Loucy (cell line): ENCODE measurements around the gene SYNRG.

Source experiments
- H2AFZ ChIP-seq: fragments of 200-600 bp; sonication (generic); 2 replicates; pipeline ENCODE4 v1.6.0; 2016; ENCODE audit warnings: antibody characterized with exemption, mild to moderate bottlenecking, low read length, moderate library complexity
- H3F3A ChIP-seq: fragments of 200-600 bp; 2 replicates; pipeline ENCODE4 v1.6.0; 2016; ENCODE audit warnings: antibody characterized with exemption, low read depth, mild to moderate bottlenecking
- H3K27me3 ChIP-seq: fragments of 200-600 bp; sonication (generic); 2 replicates; pipeline ENCODE4 v1.6.1; 2014; ENCODE audit warnings: low read length, mild to moderate bottlenecking; ENCODE audit not compliant: insufficient read depth, poor library complexity, severe bottlenecking
- H3K36me3 ChIP-seq: fragments of 200-600 bp; sonication (generic); 2 replicates; pipeline ENCODE4 v1.6.1; 2016; ENCODE audit warnings: low read length; ENCODE audit not compliant: insufficient read depth
- H3K4me1 ChIP-seq: fragments of 200-600 bp; sonication (generic); 2 replicates; pipeline ENCODE4 v1.5.1; 2014; ENCODE audit warnings: low read length, mild to moderate bottlenecking; ENCODE audit not compliant: insufficient read depth, poor library complexity, severe bottlenecking
- H3K4me2 ChIP-seq: fragments of 200-600 bp; sonication (generic); 2 replicates; pipeline ENCODE4 v1.6.0; 2014; ENCODE audit warnings: antibody characterized with exemption, low read length, low read depth, mild to moderate bottlenecking; ENCODE audit not compliant: poor library complexity, severe bottlenecking
- H3K4me3 ChIP-seq: fragments of 200-600 bp; sonication (generic); 2 replicates; pipeline ENCODE4 v1.5.1; 2014; ENCODE audit warnings: low read length, mild to moderate bottlenecking, mixed read lengths; ENCODE audit not compliant: poor library complexity, severe bottlenecking
- H3K79me2 ChIP-seq: fragments of 200-600 bp; sonication (generic); 2 replicates; pipeline ENCODE4 v1.6.1; 2014; ENCODE audit warnings: low read length; ENCODE audit not compliant: insufficient read depth
- H3K9ac ChIP-seq: fragments of 200-600 bp; sonication (generic); 2 replicates; pipeline ENCODE4 v1.6.0; 2014; ENCODE audit warnings: mild to moderate bottlenecking, low read depth, low read length, moderate library complexity; ENCODE audit not compliant: poor library complexity, severe bottlenecking
- H3K9me2 ChIP-seq: fragments of 200-600 bp; sonication (generic); replicated peaks from 2 replicates; pipeline ENCODE4 v1.6.1; 2016; ENCODE audit warnings: low read depth, low read length, mixed read lengths
- H3K9me3 ChIP-seq: fragments of 200-600 bp; sonication (generic); 2 replicates; pipeline ENCODE4 v1.6.1; 2014; ENCODE audit warnings: mild to moderate bottlenecking, antibody characterized with exemption, low read length, low read depth; ENCODE audit not compliant: insufficient read depth
- H4K20me1 ChIP-seq: fragments of 200-600 bp; sonication (generic); 2 replicates; pipeline ENCODE4 v1.6.0; 2014; ENCODE audit warnings: antibody characterized with exemption, low read length, mild to moderate bottlenecking; ENCODE audit not compliant: insufficient read depth, poor library complexity, severe bottlenecking
- CTCF ChIP-seq: fragments of 200-600 bp; sonication (generic); conservative IDR thresholded peaks from 2 replicates; pipeline ENCODE4 v1.5.1; 2014; ENCODE audit warnings: mild to moderate bottlenecking, antibody characterized with exemption, low read length
- EZH2phosphoT487 ChIP-seq: fragments of 200-600 bp; IDR thresholded peaks from 2 replicates; pipeline ENCODE4 v1.6.1; 2018; ENCODE audit warnings: antibody characterized with exemption, mild to moderate bottlenecking, moderate library complexity, borderline replicate concordance

Gene SYNRG

GRCh38 chr17:37557482-37557881 is 51.7 kb downstream of the SYNRG start:
- H3K9me3 ChIP-seq, result no peaks in the 10 kb centered on the region
- H3F3A ChIP-seq, result no peaks in the 10 kb centered on the region
- H3K79me2 ChIP-seq, result no peaks in the 10 kb centered on the region
- TF ChIP-seq CTCF (no peak), EZH2phosphoT487 (no peak)
- no peaks in the 10 kb centered on the region for H3K4me1 ChIP-seq
- H3K36me3 ChIP-seq, result peaks cover 79% of the 10 kb centered on the region
- H3K4me3 ChIP-seq, result no peak overlapping the region
- no peaks in the 10 kb centered on the region for H3K27me3 ChIP-seq
- no peaks in the 10 kb centered on the region for H3K9me2 ChIP-seq
- H2AFZ ChIP-seq, result no peak overlapping the region
- H3K4me2 ChIP-seq, result no peak overlapping the region
- H4K20me1 ChIP-seq, result no peaks in the 10 kb centered on the region
- no peak overlapping the region for H3K9ac ChIP-seq

GRCh38 chr17:37555386-37555785 is 53.8 kb downstream of the SYNRG start:
- Histone ChIP-seq H2AFZ (no peak overlapping the region), H3K4me3 (no peak overlapping the region), H3K4me1 (no peaks in the 10 kb centered on the region), H3K4me2 (no peak overlapping the region), H3K9me3 (no peaks in the 10 kb centered on the region), H3K27me3 (no peaks in the 10 kb centered on the region), H3K9ac (no peak overlapping the region), H3F3A (no peaks in the 10 kb centered on the region), H3K79me2 (peaks cover 15% of the 10 kb centered on the region), H4K20me1 (peaks cover 2% of the 10 kb centered on the region), H3K9me2 (no peaks in the 10 kb centered on the region), H3K36me3 (peaks cover 74% of the 10 kb centered on the region; the same call in 1 of the 2 replicates)
- TF ChIP-seq CTCF, result no peak
- no peak for TF ChIP-seq EZH2phosphoT487

GRCh38 chr17:37553401-37553966 is 55.7 kb downstream of the SYNRG start:
- H3F3A ChIP-seq, result no peaks in the 10 kb centered on the region
- peaks cover 24% of the 10 kb centered on the region for H3K79me2 ChIP-seq
- H3K36me3 ChIP-seq, result peaks cover 59% of the 10 kb centered on the region; the same call in 1 of the 2 replicates
- no peak overlapping the region for H3K4me2 ChIP-seq
- no peaks in the 10 kb centered on the region for H3K27me3 ChIP-seq
- no peak overlapping the region for H3K4me3 ChIP-seq
- H3K9ac ChIP-seq, result no peak overlapping the region
- no peaks in the 10 kb centered on the region for H3K9me3 ChIP-seq
- H2AFZ ChIP-seq, result no peak overlapping the region
- peaks cover 11% of the 10 kb centered on the region for H4K20me1 ChIP-seq
- no peaks in the 10 kb centered on the region for H3K4me1 ChIP-seq
- TF ChIP-seq EZH2phosphoT487 (no peak), CTCF (no peak)
- no peaks in the 10 kb centered on the region for H3K9me2 ChIP-seq
